Heart left ventricle (tissue), 16 donors: ENCODE data around the gene CLECL1. TPM values are rescaled to one million over a fixed set of nuclear protein-coding genes. Genes with fewer than 3 reads are reported as not detected.

Source experiments
- ATAC-seq, 4 donors: fragments of 200-7000 bp; cut with Tn5 transposase; one replicate each; pipeline ENCODE4 v1.9.1; 2020 to 2022; ENCODE audit warnings: moderate library complexity in 4 of 4, mild to moderate bottlenecking in 3 of 4, moderate number of reproducible peaks in 1 of 4
- DNase-seq, 5 donors: peaks; one replicate each; pipeline ENCODE4 v3.0.0-alpha.2; 2020
- H3K27ac ChIP-seq, 12 donors: fragments of 200-600 bp; sonication (generic) in 4 of 12; one replicate each; pipeline versions ENCODE4 v1.5.0 to v1.8.0; 2016 to 2022; ENCODE audit warnings: mild to moderate bottlenecking in 2 of 12
- H3K27me3 ChIP-seq, 9 donors: fragments of 200-600 bp; sonication (generic) in 2 of 9; one replicate each; pipeline versions ENCODE4 v1.5.1 to v1.8.0; 2016 to 2022; ENCODE audit warnings: mild to moderate bottlenecking in 3 of 9
- H3K36me3 ChIP-seq, 9 donors: fragments of 200-600 bp; sonication (generic) in 2 of 9; one replicate each; pipeline versions ENCODE4 v1.5.0 to v1.8.0; 2018 to 2022; ENCODE audit warnings: mild to moderate bottlenecking in 2 of 9
- H3K4me1 ChIP-seq, 12 donors: fragments of 200-600 bp; sonication (generic) in 4 of 12; one replicate each; pipeline versions ENCODE4 v1.5.0 to v1.8.0; 2016 to 2022; ENCODE audit warnings: mild to moderate bottlenecking in 3 of 12
- H3K4me3 ChIP-seq, 12 donors: fragments of 200-600 bp; sonication (generic) in 4 of 12; one replicate each; pipeline versions ENCODE4 v1.5.0 to v1.8.0; 2017 to 2022; ENCODE audit warnings: mild to moderate bottlenecking in 9 of 12, moderate library complexity in 4 of 12
- H3K9me3 ChIP-seq, 12 donors: fragments of 200-600 bp; sonication (generic) in 4 of 12; one replicate each; pipeline versions ENCODE4 v1.5.0 to v1.8.0; 2016 to 2022; ENCODE audit warnings: mild to moderate bottlenecking in 1 of 12
- CTCF ChIP-seq, 12 donors: fragments of 200-600 bp; sonication (generic) in 4 of 12; IDR thresholded peaks; one replicate each; pipeline versions ENCODE4 v1.5.0 to v1.8.0; 2018 to 2022; ENCODE audit warnings: antibody characterized with exemption in 12 of 12, mild to moderate bottlenecking in 5 of 12
- POLR2A ChIP-seq, 2 donors: fragments of 450-650 bp; IDR thresholded peaks; one replicate each; pipeline ENCODE4 v1.6.1; 2017; ENCODE audit warnings: antibody characterized with exemption in 2 of 2, mild to moderate bottlenecking in 2 of 2, moderate library complexity in 2 of 2
- WGBS, 4 donors: extraction: QIAGEN DNeasy Blood & Tissue Kit in 2 of 4; methylation state at CpG; one replicate each; pipeline versions ENCODE4 v1.1.5 to v1.1.7; 2013 to 2018; 5-methylcytosine and 5-hydroxymethylcytosine counted together
- intact Hi-C, 10 donors: fragments of 100-400 bp; cut with DNase I; formaldehyde crosslinking; loops; one replicate each; pipeline versions ENCODE4 v1.11.1 to v1.14.2; 2022
- polyA plus RNA-seq, 2 donors: library from polyadenylated mRNA; stranded (reverse); fragments of 200-250 nt; gene quantifications; one replicate each; pipeline ENCODE4 v1.2.3, GENCODE V29; 2013
- total RNA-seq, 9 donors: library from RNA; depleted of rRNA in 2 of 9; stranded (reverse); fragments of >200 nt in 2 of 9; fragmentation: NEBNext Ultra II Directional in 3 of 9; extraction: Animal tissue kit (Norgen Biotek cat#: 25700) in 3 of 9; gene quantifications; one replicate each; pipeline versions ENCODE4 v1.1.0 to v1.2.4, GENCODE V29; 2016 to 2023
- donor health status: ischemic (EF 13 %, LVEDD 7.1; RV severe dilation, severe dysfunction).
- donor health status: healthy with polysubstance abuse.
- donor health status: DM: no; HTN: yes; CAD: no.
- donor health status: DM: no; HTN: no; CAD: no.
- donor health status: ischemic (EF 25% LVEDD 6.9; RV normal size, moderate dysfunction).
- donor health status: ischemic (EF 25% LVEDD 5.7; RV mildly dilated, moderate dysfunction).
- donor health status: healthy.
- donor health status: DM: yes; HTN: yes; CAD: no.
- donor health status: ischemic (EF 35%, LVEDD 5.7; RV mildly dilated, moderate dysfunction).
- donor health status: nonischemic (EF 11% LVEDD 7.7; RV severe dilation, severe dysfunction).
- donor health status: DM: yes; HTN: yes; CAD: no.
- donor health status: PGD.
- donor health status: ischemic (EF 29% LVEDD 5.4; RV normal size, mild dysfunction).
- donor health status: nonischemic (EF 23%, LVEDD 6.1; RV moderate dilation, normal function).

CLECL1 gene
- total and polyA plus RNA-seq, 11 donors, result 0.93 to 4.6 TPM; not detected in 9

GRCh38 chr12:9760120-9760519 lies 27.2 kb upstream of the CLECL1 start:
- no peak for DNase-seq
- intact Hi-C loops, result no loop called here
- WGBS, 4 donors, result 85 to 95% (median 90%) methylated on average over 1 of the region's 1 CpG
- ATAC-seq, result no peak
- TF ChIP-seq POLR2A (IDR thresholded peaks at IDR 0.05) (no peak), CTCF (IDR thresholded peaks at IDR 0.05) (no peak)
- Histone ChIP-seq H3K9me3 (no peaks in the 10 kb centered on the region), H3K4me1 (peaks cover 0 to 35% (median 0%) of the 10 kb centered on the region in 12 donors), H3K27ac (peak overlapping the region in 1 of 12 donors; percentile 90), H3K27me3 (no peaks in the 10 kb centered on the region), H3K4me3 (peak overlapping the region in 5 of 12 donors; percentile 1 to 57 (median 11)), H3K36me3 (no peaks in the 10 kb centered on the region)

- WGBS, 4 donors, result 83 to 91% (median 89%) methylated on average over 1 of the region's 1 CpG
- Histone ChIP-seq H3K9me3 (no peaks in the 10 kb centered on the region), H3K27me3 (no peaks in the 10 kb centered on the region), H3K36me3 (no peaks in the 10 kb centered on the region), H3K4me1 (peaks cover 0 to 32% (median 0%) of the 10 kb centered on the region in 12 donors), H3K4me3 (peak overlapping the region in 4 of 12 donors; percentile 2 to 57 (median 21)), H3K27ac (peak overlapping the region in 1 of 12 donors; percentile 90)
- ATAC-seq (no peak), DNase-seq (no peak)
- TF ChIP-seq POLR2A (IDR thresholded peaks at IDR 0.05), result no peak
- intact Hi-C loops, result no loop called here
Measured at GRCh38 chr12:9759694-9760093, 26.8 kb upstream of the CLECL1 start.

GRCh38 chr12:9758119-9758518 lies 25.2 kb upstream of the CLECL1 start:
- ATAC-seq (no peak), DNase-seq (no peak)
- TF ChIP-seq POLR2A (IDR thresholded peaks at IDR 0.05) (no peak), CTCF (IDR thresholded peaks at IDR 0.05) (no peak)
- peak overlapping the region in 6 of 12 donors; percentile 0 to 57 (median 14) for H3K4me3 ChIP-seq
- peaks cover 0 to 13% (median 0%) of the 10 kb centered on the region in 9 donors for H3K36me3 ChIP-seq
- intact Hi-C loops, result no loop called here
- no peaks in the 10 kb centered on the region for H3K9me3 ChIP-seq
- H3K27ac ChIP-seq, result peak overlapping the region in 1 of 12 donors; percentile 90
- 75 to 92% (median 83%) methylated on average over 3 of the region's 3 CpGs for WGBS, 4 donors
- H3K27me3 ChIP-seq, result no peaks in the 10 kb centered on the region
- H3K4me1 ChIP-seq, result peaks cover 0 to 18% (median 0%) of the 10 kb centered on the region in 12 donors

GRCh38 chr12:9757433-9758025 lies 24.6 kb upstream of the CLECL1 start:
- ATAC-seq, result no peak

More at GRCh38 chr12:9757433-9758025, 24.6 kb upstream of the CLECL1 start:
- H3K4me1 ChIP-seq, result peaks cover 0 to 15% (median 0%) of the 10 kb centered on the region in 12 donors
- 75 to 94% (median 91%) methylated on average over 5 of the region's 5 CpGs for WGBS, 4 donors
- no peaks in the 10 kb centered on the region for H3K27me3 ChIP-seq
- DNase-seq, result no peak
- H3K9me3 ChIP-seq, result no peaks in the 10 kb centered on the region
- TF ChIP-seq POLR2A (IDR thresholded peaks at IDR 0.05) (no peak), CTCF (IDR thresholded peaks at IDR 0.05) (no peak)
- intact Hi-C loops, result no loop called here
- peak overlapping the region in 1 of 12 donors; percentile 57 for H3K4me3 ChIP-seq
- H3K36me3 ChIP-seq, result peaks cover 0 to 14% (median 0%) of the 10 kb centered on the region in 9 donors
- H3K27ac ChIP-seq, result peak overlapping the region in 1 of 12 donors; percentile 90
